H1 (cell line): Measurements from ENCODE around the gene IL3.

Experiments used
- EP300 ChIP-seq, 2 experiments: IDR thresholded peaks; 1 replicate in 1 of 2; 2 replicates in 1 of 2; pipeline ENCODE4 v1.6.1; 2011 to 2012; ENCODE audit warnings: low read depth in 2 of 2, low read length in 2 of 2, mild to moderate bottlenecking in 2 of 2, borderline replicate concordance in 1 of 2, inconsistent platforms in 1 of 2, moderate library complexity in 1 of 2
- EZH2 ChIP-seq: fragments of 200-600 bp; sonication (generic); IDR thresholded peaks from 2 replicates; pipeline ENCODE4 v1.7.1; 2012; ENCODE audit warnings: low read depth, mild to moderate bottlenecking, moderate library complexity, low read length, inconsistent platforms; ENCODE audit not compliant: severe bottlenecking
- GTF2F1 ChIP-seq: IDR thresholded peaks from 2 replicates; pipeline ENCODE4 v1.6.1; 2012; ENCODE audit warnings: low read depth, low read length, improper control_type of control experiment, borderline replicate concordance
- PHF8 ChIP-seq: fragments of 200-600 bp; sonication (generic); conservative IDR thresholded peaks from 2 replicates; pipeline ENCODE4 v1.7.1; 2012; ENCODE audit warnings: low read depth, mild to moderate bottlenecking, inconsistent platforms, low read length, moderate library complexity
- POLR2AphosphoS5 ChIP-seq: IDR thresholded peaks from 2 replicates; pipeline ENCODE4 v1.6.1; 2011; ENCODE audit warnings: low read depth, low read length
- SIN3A ChIP-seq, 2 experiments: IDR thresholded peaks in 1 of 2; conservative IDR thresholded peaks in 1 of 2; 2 replicates each; pipeline ENCODE4 v1.6.1; 2011 to 2012; ENCODE audit warnings: low read length in 2 of 2, improper control_type of control experiment in 1 of 2, low read depth in 1 of 2, mild to moderate bottlenecking in 1 of 2
- SP1 ChIP-seq: IDR thresholded peaks from 2 replicates; pipeline ENCODE4 v1.6.1; 2011; ENCODE audit warnings: low read depth, low read length
- SP2 ChIP-seq: IDR thresholded peaks from 2 replicates; pipeline ENCODE4 v1.6.1; 2012; ENCODE audit warnings: mild to moderate bottlenecking, low read length, inconsistent platforms
- SRF ChIP-seq: IDR thresholded peaks from 2 replicates; pipeline ENCODE4 v1.6.1; 2011; ENCODE audit warnings: mild to moderate bottlenecking, low read depth, low read length, moderate library complexity
- TAF1 ChIP-seq: IDR thresholded peaks from 2 replicates; pipeline ENCODE4 v1.6.1; 2011; ENCODE audit warnings: mild to moderate bottlenecking, low read depth, low read length
- TF ChIP-seq, protein P1 (sequence below), 3 experiments: IDR thresholded peaks; 1 replicate in 2 of 3; 2 replicates in 1 of 3; pipeline versions ENCODE4 v1.5.1 to v1.6.1; 2011; ENCODE audit warnings: low read length in 3 of 3, mild to moderate bottlenecking in 3 of 3, inconsistent platforms in 2 of 3, low read depth in 1 of 3, moderate library complexity in 1 of 3; ENCODE audit not compliant: insufficient read depth in 1 of 3; ENCODE audit errors: control extremely low read depth in 1 of 3
- TF ChIP-seq, protein P2 (sequence below): IDR thresholded peaks from 2 replicates; pipeline ENCODE4 v1.6.1; 2011; ENCODE audit warnings: low read length, improper control_type of control experiment
- TF ChIP-seq, protein P3 (sequence below): IDR thresholded peaks from 2 replicates; pipeline ENCODE4 v1.6.1; 2012; ENCODE audit warnings: inconsistent platforms

DNA sequence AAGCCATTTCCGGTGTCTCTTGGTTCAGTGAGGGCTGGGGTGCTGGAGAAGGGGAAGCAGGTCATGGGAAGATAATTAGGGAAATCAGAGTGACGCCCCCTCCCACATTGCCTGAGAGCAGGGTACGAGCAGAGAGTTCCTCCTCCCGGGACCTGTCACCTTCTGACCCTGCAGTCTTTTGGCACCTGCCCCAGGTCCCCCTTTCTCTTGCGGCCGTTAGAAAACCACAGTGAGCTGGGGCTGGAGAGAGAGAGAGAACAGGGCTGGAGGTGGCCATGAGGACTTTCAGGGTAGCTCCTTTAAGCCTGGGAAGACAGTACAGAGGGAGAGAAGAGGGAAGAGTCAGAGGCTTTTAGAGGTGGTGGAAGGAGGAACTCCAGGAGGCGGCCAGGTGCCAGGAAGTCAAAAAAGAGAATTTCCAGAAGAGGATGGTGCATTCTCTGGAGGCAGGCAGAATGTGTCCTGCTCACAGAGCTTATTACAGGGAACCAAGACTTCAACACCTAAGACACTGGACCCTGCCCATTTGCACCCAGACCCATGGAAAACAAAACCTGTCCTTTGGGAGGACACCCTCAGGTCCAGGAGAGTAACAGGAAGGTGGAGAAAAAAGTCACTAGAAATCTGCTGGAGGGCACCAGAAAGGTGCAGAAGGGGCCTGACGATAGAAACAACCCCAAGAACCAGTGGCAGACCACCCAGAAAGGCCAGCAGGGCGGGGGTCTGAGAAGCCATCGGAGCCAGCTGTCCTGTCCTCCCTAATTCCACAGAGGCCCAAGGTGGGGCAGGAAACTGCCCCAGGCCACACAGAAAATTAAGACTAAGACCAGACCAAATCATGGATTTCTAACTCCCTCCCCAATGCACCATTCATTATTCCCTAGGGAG lies 42.5 kb upstream of the IL3 start:
- TF ChIP-seq, protein P1, sequence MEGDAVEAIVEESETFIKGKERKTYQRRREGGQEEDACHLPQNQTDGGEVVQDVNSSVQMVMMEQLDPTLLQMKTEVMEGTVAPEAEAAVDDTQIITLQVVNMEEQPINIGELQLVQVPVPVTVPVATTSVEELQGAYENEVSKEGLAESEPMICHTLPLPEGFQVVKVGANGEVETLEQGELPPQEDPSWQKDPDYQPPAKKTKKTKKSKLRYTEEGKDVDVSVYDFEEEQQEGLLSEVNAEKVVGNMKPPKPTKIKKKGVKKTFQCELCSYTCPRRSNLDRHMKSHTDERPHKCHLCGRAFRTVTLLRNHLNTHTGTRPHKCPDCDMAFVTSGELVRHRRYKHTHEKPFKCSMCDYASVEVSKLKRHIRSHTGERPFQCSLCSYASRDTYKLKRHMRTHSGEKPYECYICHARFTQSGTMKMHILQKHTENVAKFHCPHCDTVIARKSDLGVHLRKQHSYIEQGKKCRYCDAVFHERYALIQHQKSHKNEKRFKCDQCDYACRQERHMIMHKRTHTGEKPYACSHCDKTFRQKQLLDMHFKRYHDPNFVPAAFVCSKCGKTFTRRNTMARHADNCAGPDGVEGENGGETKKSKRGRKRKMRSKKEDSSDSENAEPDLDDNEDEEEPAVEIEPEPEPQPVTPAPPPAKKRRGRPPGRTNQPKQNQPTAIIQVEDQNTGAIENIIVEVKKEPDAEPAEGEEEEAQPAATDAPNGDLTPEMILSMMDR (IDR thresholded peaks at IDR 0.05; ENCODE audit: control extremely low read depth in 1 of 3, insufficient read depth in 1 of 3, low read depth in 1 of 3, low read length in 3 of 3): no peak
- TF ChIP-seq, protein P2, sequence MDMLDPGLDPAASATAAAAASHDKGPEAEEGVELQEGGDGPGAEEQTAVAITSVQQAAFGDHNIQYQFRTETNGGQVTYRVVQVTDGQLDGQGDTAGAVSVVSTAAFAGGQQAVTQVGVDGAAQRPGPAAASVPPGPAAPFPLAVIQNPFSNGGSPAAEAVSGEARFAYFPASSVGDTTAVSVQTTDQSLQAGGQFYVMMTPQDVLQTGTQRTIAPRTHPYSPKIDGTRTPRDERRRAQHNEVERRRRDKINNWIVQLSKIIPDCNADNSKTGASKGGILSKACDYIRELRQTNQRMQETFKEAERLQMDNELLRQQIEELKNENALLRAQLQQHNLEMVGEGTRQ: no peak
- no peak for TF ChIP-seq SIN3A (conservative IDR thresholded peaks at IDR 0.05 in 1 of 2, IDR thresholded peaks at IDR 0.05 in 1 of 2; ENCODE audit: low read depth in 1 of 2, low read length in 2 of 2)
- TF ChIP-seq, protein P3, sequence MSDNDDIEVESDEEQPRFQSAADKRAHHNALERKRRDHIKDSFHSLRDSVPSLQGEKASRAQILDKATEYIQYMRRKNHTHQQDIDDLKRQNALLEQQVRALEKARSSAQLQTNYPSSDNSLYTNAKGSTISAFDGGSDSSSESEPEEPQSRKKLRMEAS: no peak
- TF ChIP-seq EP300 (IDR thresholded peaks at IDR 0.05; ENCODE audit: borderline replicate concordance in 1 of 2, low read depth in 2 of 2, low read length in 2 of 2): no peak
- TF ChIP-seq SP2: no peak
- TF ChIP-seq GTF2F1: no peak
- TF ChIP-seq SP1: no peak
- no peak for TF ChIP-seq POLR2AphosphoS5
- no peak for TF ChIP-seq EZH2
- TF ChIP-seq SRF: no peak
- no peak for TF ChIP-seq TAF1
- TF ChIP-seq PHF8: no peak
